Activated CD4-positive, alpha-beta memory T cell treated with anti-CD3 and anti-CD28 coated beads for 36 hours (primary cell): ENCODE data around the gene SLC8A3. TPM values are rescaled to one million over a fixed set of nuclear protein-coding genes. Genes with fewer than 3 reads are reported as not detected.

ENCODE experiments used
- CTCF ChIA-PET: fragments of 350-600 bp; sonication (Branson Sonifier 250); formaldehyde crosslinking; loops from one replicate; lab custom pipeline; 2021; ENCODE audit warnings: antibody characterized with exemption, inconsistent platforms; lab: Charles Lee
- POLR2A ChIA-PET: fragments of 350-600 bp; sonication (Branson Sonifier 250); formaldehyde crosslinking; loops from one replicate; lab custom pipeline; 2021; ENCODE audit warnings: antibody characterized with exemption; lab: Charles Lee
- DNase-seq: peaks from one replicate; pipeline ENCODE4 v3.0.0-alpha.2; 2020
- H3K27ac Mint-ChIP-seq: one replicate; pipeline ENCODE4 v1.8.0; 2021; ENCODE audit warnings: mixed read lengths
- H3K27me3 Mint-ChIP-seq: one replicate; pipeline ENCODE4 v1.8.0; 2021; ENCODE audit warnings: mixed read lengths
- H3K36me3 Mint-ChIP-seq: one replicate; pipeline ENCODE4 v1.8.0; 2021; ENCODE audit warnings: mixed read lengths
- H3K4me1 Mint-ChIP-seq: one replicate; pipeline ENCODE4 v1.8.0; 2021; ENCODE audit warnings: low read depth, mixed read lengths
- H3K4me3 Mint-ChIP-seq: one replicate; pipeline ENCODE4 v1.8.0; 2021; ENCODE audit warnings: mild to moderate bottlenecking, mixed read lengths
- H3K9me3 Mint-ChIP-seq: one replicate; pipeline ENCODE4 v1.8.0; 2021; ENCODE audit warnings: mixed read lengths
- intact Hi-C: fragments of 100-400 bp; cut with micrococcal nuclease; formaldehyde crosslinking; loops from one replicate; pipeline ENCODE4 v1.15.1; 2023
- total RNA-seq, 2 experiments: library from RNA; stranded (reverse); gene quantifications; one replicate each; pipeline ENCODE4 v1.2.3, GENCODE V29; 2021

SLC8A3 gene
- total RNA-seq, 2 experiments from 2014 or later = 0.31 TPM

DNA sequence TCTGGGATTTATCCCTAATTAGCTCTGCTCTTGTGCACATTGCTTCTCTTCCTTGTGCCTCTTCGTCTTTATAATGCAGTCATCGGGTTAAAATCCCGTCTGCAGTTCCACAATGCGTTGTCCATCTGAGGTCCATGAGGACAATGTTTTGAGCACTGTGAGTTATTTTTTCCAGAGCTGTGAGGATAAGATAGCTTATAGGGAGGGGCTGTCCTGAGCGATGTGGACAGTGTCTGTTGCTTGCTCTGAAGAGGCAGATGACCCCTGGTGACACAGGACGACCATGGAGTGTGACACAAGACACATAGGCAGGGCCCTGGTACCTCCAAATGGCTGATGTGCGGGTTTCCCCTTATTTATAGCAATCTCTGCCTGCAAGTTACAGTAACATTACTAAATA lies 177.0 kb downstream of the SLC8A3 start:
- no peak for DNase-seq
- CTCF ChIA-PET = interaction anchor here (1.6 to 2.0 kb wide), 2 partner anchors 16 to 193 kb away, joined by 5 to 8 read pairs; no protein-coding TSS in a partner anchor
- Mint-ChIP-seq H3K27me3 (peaks cover 6% of the 10 kb centered on the region), H3K4me3 (no peak overlapping the region), H3K27ac (no peak overlapping the region), H3K36me3 (no peaks in the 10 kb centered on the region), H3K4me1 (no peaks in the 10 kb centered on the region), H3K9me3 (no peaks in the 10 kb centered on the region)
- POLR2A ChIA-PET = no interaction called here
- intact Hi-C loops = loop anchor here (5.0 kb wide), 1 partner anchor 194 kb away; no protein-coding TSS in a partner anchor

DNA sequence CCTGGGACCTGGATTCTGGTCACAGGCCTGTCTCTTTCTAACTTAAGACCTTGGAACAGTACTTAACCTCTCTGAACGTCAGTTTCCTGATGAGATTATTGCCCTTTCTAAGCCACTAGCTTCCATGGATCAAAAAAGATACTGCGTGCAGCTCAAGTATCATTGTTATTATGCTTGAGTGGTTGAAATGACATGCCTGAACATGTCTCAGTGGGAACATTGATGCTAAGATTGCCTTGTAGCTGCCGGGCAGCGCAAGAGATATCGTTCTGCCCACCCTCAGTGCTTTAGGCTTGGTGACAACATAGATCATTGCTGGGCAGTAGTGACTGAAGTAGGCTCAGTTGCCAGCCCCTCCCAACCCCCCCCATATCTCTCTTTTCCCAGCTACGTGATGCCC lies 177.7 kb downstream of the SLC8A3 start:
- Mint-ChIP-seq H3K36me3 (no peaks in the 10 kb centered on the region), H3K9me3 (no peaks in the 10 kb centered on the region), H3K4me1 (no peaks in the 10 kb centered on the region), H3K27ac (no peak overlapping the region), H3K4me3 (no peak overlapping the region), H3K27me3 (peaks cover 6% of the 10 kb centered on the region)
- intact Hi-C loops = loop anchor here (5.0 kb wide), 1 partner anchor 194 kb away; no protein-coding TSS in a partner anchor
- CTCF ChIA-PET = interaction anchor here (0.9 to 1.6 kb wide), 2 partner anchors 17 to 193 kb away, joined by 4 to 5 read pairs; no protein-coding TSS in a partner anchor
- no peak for DNase-seq
- POLR2A ChIA-PET = no interaction called here

DNA sequence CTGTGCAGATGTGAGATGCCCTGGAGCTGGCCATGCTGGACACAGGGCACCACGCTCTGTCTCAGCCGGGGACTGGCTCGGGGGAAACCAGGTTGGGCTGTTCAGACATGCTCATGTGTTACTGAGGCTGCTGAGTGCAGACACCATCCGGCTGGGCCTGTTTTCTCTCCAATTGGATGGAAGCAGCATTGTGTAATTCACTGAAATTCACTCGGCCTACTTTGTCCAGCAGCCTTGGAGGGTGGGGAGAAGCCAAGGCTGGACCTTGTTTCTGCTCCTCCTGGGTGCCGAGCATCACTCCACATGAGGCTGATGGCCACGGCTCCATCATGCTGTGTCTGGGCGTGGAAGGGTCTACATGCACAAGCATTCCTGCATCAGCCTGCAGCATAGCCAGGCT lies 178.8 kb downstream of the SLC8A3 start:
- Mint-ChIP-seq H3K9me3 (no peaks in the 10 kb centered on the region), H3K27ac (no peak overlapping the region), H3K27me3 (peaks cover 3% of the 10 kb centered on the region)

DNA sequence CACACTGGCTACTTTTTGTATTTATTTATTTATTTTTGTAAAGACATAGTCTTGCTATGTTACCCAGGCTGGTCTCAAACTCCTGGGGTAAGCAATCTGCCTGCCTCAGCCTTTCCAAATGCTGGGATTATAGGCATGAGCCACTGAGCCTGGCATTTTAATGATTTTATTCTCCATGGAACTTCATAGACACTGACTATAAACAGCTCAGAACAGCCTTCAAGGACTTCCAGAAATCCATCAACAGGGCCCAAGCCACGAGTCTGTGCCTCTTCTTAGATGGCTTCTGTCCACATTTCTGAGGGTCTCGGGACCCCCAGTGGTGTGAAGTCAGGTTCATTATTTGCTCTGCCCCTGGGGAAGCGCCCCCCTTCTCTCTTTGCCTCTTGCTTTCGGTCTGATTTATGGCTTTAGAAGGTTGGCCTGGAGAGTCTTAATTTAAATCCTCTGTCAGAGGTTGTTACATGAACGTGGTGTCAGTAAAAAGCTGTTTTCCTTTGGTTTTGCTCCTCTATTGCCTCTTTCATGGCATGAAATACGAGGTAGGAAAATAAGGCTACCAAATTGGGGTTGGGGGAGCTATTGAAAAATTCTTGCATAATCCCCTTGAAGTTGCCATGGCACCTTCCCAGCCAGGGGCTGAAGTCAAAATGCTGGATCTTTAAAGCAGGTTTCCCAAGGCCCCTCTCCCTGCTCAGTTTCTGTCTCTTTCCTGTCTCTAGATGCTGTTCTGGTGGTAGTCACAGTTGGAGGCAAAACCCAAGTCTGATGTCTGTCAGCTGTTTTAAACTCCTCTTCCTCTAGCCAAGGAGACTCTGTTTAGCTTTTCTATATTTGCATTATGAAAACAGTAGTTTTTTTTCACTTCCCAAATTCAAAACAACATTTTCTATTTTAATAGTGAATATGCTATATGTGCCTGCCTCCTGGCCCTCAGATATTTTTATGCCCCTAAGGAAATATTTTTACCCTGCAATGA lies 180.2 kb downstream of the SLC8A3 start:
- H3K9me3 Mint-ChIP-seq = no peaks in the 10 kb centered on the region
- intact Hi-C loops = no loop called here
- H3K36me3 Mint-ChIP-seq = no peaks in the 10 kb centered on the region
- ChIA-PET POLR2A (no interaction called here), CTCF (interaction anchor here (1.1 to 2.0 kb wide), 3 partner anchors 8 to 131 kb away, joined by 3 to 6 read pairs (median 6); no protein-coding TSS in a partner anchor)
- no peaks in the 10 kb centered on the region for H3K4me1 Mint-ChIP-seq
- no peak for DNase-seq
- H3K27me3 Mint-ChIP-seq = peaks cover 3% of the 10 kb centered on the region
- no peak overlapping the region for H3K4me3 Mint-ChIP-seq
- H3K27ac Mint-ChIP-seq = no peak overlapping the region

More for the DNA sequence above, 178.8 kb downstream of the SLC8A3 start:
- no peak for DNase-seq
- Mint-ChIP-seq H3K4me3 (no peak overlapping the region), H3K4me1 (no peaks in the 10 kb centered on the region), H3K36me3 (no peaks in the 10 kb centered on the region)
- ChIA-PET POLR2A (no interaction called here), CTCF (interaction anchor here (0.7 kb wide), 1 partner anchor 62 kb away, joined by 3 read pairs; no protein-coding TSS in a partner anchor)
- intact Hi-C loops = loop anchor here (5.0 kb wide), 1 partner anchor 193 kb away; no protein-coding TSS in a partner anchor

DNA sequence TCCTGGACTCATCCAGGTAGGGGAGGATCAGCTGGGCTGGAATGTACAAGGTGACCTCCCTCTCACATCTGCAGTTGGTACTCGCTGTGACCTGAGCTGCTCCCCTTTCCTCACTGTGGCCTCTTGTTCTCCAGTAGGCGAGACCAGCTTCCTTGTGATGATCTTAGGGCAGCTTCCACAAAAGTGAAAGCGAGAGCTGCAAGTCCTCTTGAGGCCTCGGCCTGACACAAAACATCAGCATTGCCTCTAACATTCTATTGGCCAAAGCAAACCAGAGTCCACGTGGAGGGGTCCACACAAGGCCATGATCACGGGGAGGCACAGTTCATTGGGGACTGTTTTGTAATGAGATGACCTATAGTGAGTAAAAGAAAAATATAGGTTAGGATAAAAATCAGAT lies 182.1 kb downstream of the SLC8A3 start:
- no peak for DNase-seq
- H3K27me3 Mint-ChIP-seq = peaks cover 2% of the 10 kb centered on the region
- no peak overlapping the region for H3K27ac Mint-ChIP-seq
- ChIA-PET CTCF (no interaction called here), POLR2A (no interaction called here)
- H3K4me3 Mint-ChIP-seq = no peak overlapping the region
- H3K9me3 Mint-ChIP-seq = no peaks in the 10 kb centered on the region
- no peaks in the 10 kb centered on the region for H3K4me1 Mint-ChIP-seq
- intact Hi-C loops = no loop called here
- no peaks in the 10 kb centered on the region for H3K36me3 Mint-ChIP-seq

DNA sequence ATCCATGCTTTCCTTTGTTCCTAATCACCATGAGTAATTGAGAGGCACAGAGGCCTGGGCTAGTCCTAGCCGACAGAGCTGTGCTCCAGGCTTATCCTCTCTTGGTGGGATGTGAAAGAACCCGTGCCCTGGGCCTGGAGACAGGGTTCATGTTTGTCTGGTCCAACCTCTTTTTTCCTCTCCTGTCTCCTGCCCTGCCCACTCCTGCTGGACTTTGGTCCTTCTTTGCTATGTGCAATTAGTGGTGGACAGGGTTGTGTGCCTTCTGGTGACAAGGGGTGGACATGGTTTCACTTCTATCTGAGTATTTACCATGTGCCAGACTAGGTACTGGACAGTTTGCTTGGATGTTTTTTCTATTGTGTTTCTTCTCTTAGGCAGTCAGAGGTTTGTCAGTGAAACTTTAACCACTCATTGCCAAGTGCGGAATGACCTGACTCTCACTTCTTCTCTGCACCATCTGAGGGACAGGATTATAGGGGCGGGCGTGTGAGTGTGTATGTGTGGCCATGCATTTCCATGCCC lies 183.4 kb downstream of the SLC8A3 start:
- H3K27ac Mint-ChIP-seq = no peak overlapping the region
- no peaks in the 10 kb centered on the region for H3K27me3 Mint-ChIP-seq
- H3K9me3 Mint-ChIP-seq = no peaks in the 10 kb centered on the region
- CTCF ChIA-PET = no interaction called here
- no peak for DNase-seq
- intact Hi-C loops = no loop called here
- no peaks in the 10 kb centered on the region for H3K4me1 Mint-ChIP-seq
- POLR2A ChIA-PET = no interaction called here
- H3K4me3 Mint-ChIP-seq = no peak overlapping the region
- H3K36me3 Mint-ChIP-seq = no peaks in the 10 kb centered on the region

DNA sequence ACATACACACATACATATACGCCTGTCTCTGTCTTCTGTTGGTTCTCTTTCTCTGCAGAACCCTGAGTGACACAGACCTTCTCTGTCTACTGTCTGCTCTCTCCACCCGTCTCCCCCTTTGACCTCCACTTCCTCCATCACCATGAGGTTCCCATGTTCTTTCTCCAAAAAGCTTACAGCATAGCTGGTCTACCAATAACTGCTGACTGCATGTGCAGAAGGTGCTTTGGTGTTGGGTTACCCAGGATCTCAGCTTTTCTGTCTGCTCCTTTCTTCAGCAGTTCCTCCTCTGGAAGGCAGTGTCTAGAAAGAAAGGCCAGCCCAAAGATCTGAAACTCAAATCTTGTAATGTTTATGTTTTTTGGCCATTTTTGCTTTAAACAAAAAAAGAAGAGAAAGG lies 184.0 kb downstream of the SLC8A3 start:
- Mint-ChIP-seq H3K27me3 (no peaks in the 10 kb centered on the region), H3K36me3 (no peaks in the 10 kb centered on the region), H3K4me1 (no peaks in the 10 kb centered on the region), H3K4me3 (no peak overlapping the region), H3K27ac (no peak overlapping the region), H3K9me3 (no peaks in the 10 kb centered on the region)
- ChIA-PET POLR2A (no interaction called here), CTCF (no interaction called here)
- DNase-seq = no peak
- intact Hi-C loops = no loop called here

DNA sequence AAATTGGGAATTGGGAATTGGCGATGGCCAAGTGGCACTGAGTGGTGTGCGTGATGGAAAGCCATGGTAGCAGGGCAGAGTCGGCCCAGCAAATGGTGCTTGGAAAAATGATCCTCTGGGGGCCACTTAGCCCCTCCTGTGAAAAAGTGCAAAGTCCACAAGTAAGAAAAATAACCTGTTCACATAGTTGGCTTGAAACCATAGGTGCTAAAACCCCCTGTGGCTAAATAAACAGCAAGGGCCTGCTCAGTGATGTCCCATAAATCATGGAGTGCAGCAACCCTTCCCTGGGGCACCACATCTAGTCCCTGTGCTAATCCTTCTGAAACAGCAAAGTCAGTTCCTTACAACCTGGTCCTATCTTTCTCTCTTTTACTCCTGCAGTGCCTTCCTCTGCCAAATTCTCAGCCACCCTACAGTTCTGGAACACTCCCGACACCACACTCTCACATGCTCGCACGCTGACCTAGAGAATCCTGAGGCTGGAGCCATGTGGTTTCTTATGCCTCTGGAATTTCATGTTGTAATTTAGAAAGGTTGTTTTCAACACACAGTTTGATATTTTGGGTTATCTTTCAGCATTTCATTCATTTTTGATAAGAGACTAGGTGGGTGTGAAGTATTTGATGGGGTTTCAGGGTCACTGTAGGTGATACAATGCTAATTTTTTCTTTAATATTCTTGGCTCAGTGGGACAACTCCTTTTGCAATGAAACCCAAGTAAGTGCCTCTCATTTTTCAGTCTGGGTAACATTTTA lies 186.0 kb downstream of the SLC8A3 start:
- CTCF ChIA-PET = no interaction called here
- H3K36me3 Mint-ChIP-seq = no peaks in the 10 kb centered on the region
- intact Hi-C loops = no loop called here
- no peak for DNase-seq
- H3K4me3 Mint-ChIP-seq = no peak overlapping the region
- H3K27me3 Mint-ChIP-seq = no peaks in the 10 kb centered on the region
- H3K9me3 Mint-ChIP-seq = no peaks in the 10 kb centered on the region
- POLR2A ChIA-PET = no interaction called here
- no peak overlapping the region for H3K27ac Mint-ChIP-seq
- no peaks in the 10 kb centered on the region for H3K4me1 Mint-ChIP-seq

DNA sequence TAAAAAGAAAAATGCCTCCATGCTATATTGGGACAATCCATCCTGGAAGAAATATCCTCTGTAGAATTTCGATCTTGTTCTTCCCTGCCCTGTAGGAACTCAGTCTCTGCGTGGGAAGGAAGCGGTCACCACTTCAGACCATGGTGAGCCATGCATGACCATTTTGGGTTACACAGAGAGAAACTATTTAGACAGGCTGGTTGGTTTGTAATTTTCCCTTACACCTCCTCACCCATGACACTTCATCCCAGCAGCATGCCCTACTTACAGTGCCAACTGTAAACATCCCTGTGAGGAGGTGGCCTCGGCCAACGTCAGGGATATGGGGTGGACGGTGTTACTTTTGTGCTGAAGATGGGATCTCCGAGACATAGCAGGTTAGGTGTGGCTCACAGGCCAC lies 188.2 kb downstream of the SLC8A3 start:
- CTCF ChIA-PET = no interaction called here

DNA sequence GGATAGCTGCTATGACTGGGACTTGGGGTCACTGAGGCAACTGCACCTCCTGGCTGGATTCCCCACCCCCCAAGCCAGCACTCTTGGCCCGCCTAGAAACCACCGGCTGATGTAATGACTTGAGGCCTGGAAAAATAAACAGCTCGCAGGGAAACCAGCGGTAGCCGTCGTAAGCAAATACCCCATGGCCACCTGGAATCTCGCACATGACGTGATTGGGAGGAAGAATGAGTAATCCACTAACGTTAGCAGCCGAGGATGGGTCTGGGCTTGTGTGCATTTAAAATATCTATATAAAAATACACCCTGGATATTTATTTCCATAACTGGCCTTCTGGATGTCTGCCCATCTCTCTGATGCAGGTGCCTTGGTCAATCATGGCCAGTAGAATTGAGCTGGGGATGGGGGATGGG lies 189.5 kb downstream of the SLC8A3 start:
- H3K4me3 Mint-ChIP-seq = no peak overlapping the region
- no peak overlapping the region for H3K27ac Mint-ChIP-seq
- DNase-seq = no peak
- no peaks in the 10 kb centered on the region for H3K9me3 Mint-ChIP-seq
- ChIA-PET POLR2A (no interaction called here), CTCF (no interaction called here)
- intact Hi-C loops = no loop called here
- peaks cover 2% of the 10 kb centered on the region for H3K27me3 Mint-ChIP-seq
- H3K36me3 Mint-ChIP-seq = no peaks in the 10 kb centered on the region
- no peaks in the 10 kb centered on the region for H3K4me1 Mint-ChIP-seq

More for the DNA sequence above, 188.2 kb downstream of the SLC8A3 start:
- POLR2A ChIA-PET = no interaction called here
- Mint-ChIP-seq H3K36me3 (no peaks in the 10 kb centered on the region), H3K9me3 (no peaks in the 10 kb centered on the region), H3K4me3 (no peak overlapping the region), H3K27ac (no peak overlapping the region), H3K27me3 (peaks cover 2% of the 10 kb centered on the region), H3K4me1 (no peaks in the 10 kb centered on the region)
- intact Hi-C loops = no loop called here
- DNase-seq = no peak

DNA sequence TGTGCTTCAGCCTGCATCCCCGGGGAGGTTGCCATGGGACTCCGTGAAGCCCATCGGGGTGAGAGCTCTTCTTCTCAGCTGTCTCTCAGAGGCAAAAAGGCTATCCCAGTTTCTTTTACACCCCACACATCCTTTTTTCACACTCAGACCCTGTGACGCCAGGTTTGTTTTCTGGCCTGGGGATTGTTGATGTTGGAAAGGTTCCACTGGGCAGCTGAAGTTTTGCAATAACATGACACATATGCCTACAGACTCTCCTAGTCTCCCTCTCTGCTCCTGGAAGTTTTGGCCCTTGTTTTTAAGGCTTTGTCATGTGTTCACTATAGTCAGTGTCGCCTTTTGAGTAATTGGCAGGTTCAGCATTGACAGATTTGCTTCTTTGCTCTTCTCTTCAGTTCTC lies 190.9 kb downstream of the SLC8A3 start:
- intact Hi-C loops = no loop called here
- H3K9me3 Mint-ChIP-seq = no peaks in the 10 kb centered on the region
- no peaks in the 10 kb centered on the region for H3K36me3 Mint-ChIP-seq
- ChIA-PET POLR2A (no interaction called here), CTCF (no interaction called here)
- peaks cover 3% of the 10 kb centered on the region for H3K27me3 Mint-ChIP-seq
- H3K27ac Mint-ChIP-seq = no peak overlapping the region
- DNase-seq = no peak
- H3K4me3 Mint-ChIP-seq = no peak overlapping the region
- H3K4me1 Mint-ChIP-seq = no peaks in the 10 kb centered on the region

DNA sequence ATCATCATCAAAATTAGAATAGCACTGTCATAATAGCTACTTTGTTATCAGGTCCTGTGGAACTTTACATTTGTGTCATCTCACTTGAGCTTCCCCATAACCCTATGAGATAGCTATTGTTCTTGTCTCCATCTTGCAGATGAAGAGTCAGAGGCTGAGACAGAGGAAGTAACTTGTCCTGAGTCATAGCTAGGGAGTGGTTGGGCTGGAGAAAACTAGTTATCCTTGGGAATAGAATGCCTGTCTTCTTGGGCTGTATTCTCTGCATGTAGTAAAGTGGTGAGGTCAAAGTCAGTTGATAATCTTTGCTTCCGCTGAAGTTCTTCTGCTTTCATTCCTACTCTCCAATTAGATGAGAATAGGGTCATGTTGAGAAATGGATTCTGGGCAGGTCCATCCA lies 192.5 kb downstream of the SLC8A3 start:
- intact Hi-C loops = no loop called here
- no peaks in the 10 kb centered on the region for H3K36me3 Mint-ChIP-seq
- no peaks in the 10 kb centered on the region for H3K4me1 Mint-ChIP-seq
- DNase-seq = no peak
- peaks cover 4% of the 10 kb centered on the region for H3K27me3 Mint-ChIP-seq
- H3K9me3 Mint-ChIP-seq = no peaks in the 10 kb centered on the region
- POLR2A ChIA-PET = no interaction called here
- CTCF ChIA-PET = no interaction called here
- no peak overlapping the region for H3K4me3 Mint-ChIP-seq
- no peak overlapping the region for H3K27ac Mint-ChIP-seq
